ENCODE data around the gene CHD9.

DNA sequence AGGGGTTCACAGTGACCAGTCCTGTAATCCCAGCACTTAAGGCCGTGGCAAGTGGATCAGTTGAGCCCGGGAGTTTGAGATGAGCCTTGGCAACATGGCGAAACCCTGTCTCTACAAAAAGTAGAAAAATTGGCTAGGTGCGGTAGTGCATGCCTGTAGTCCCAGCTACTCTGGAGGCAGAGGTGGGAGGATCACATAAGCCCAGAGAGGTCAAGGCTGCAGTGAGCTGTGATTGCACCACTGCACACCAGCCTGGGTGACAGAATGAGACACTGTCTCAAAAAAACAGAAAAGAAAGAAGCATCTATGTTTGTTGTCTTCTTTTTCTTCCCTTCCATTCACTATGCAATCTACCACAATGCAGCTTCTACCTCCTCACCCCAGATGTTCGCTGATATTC lies 227.5 kb downstream of the CHD9 start:
- TF ChIP-seq CSRNP3 (CRISPR knock-in tag; IDR thresholded peaks at IDR 0.05) (no peak), ZC3H10 (CRISPR knock-in tag; IDR thresholded peaks at IDR 0.05) (no peak), TCF4 (CRISPR knock-in tag; IDR thresholded peaks at IDR 0.05; ENCODE audit: borderline replicate concordance) (no peak), BACH2 (CRISPR knock-in tag; IDR thresholded peaks at IDR 0.05; ENCODE audit: borderline replicate concordance) (no peak), ESRRG (CRISPR knock-in tag; IDR thresholded peaks at IDR 0.05) (no peak), RARB (CRISPR knock-in tag; IDR thresholded peaks at IDR 0.05) (no peak), ZNF565 (CRISPR knock-in tag; conservative IDR thresholded peaks at IDR 0.05; ENCODE audit: low read depth) (no peak), SNAI2 (CRISPR knock-in tag; IDR thresholded peaks at IDR 0.05) (no peak), PPARA (CRISPR knock-in tag; IDR thresholded peaks at IDR 0.05; ENCODE audit: borderline replicate concordance) (no peak), PATZ1 (CRISPR knock-in tag; IDR thresholded peaks at IDR 0.05; ENCODE audit: borderline replicate concordance) (no peak)

All from SK-N-SH treated with all-trans-retinoic acid at 6 μM for 48 hours (cell line).